Psoas muscle (tissue), 8 donors: ENCODE measurements around the gene IDH3G. TPM values are rescaled to one million over a fixed set of nuclear protein-coding genes. Genes with fewer than 3 reads are reported as not detected.
A peak's percentile ranks its signal among the peaks of the same experiment; 100 is the strongest.
"Not testable (repeated sequence)": the region's sequence is repeated elsewhere in the genome, so short reads cannot be mapped to it uniquely, and the experiment has no call there.

ENCODE experiments used
- ATAC-seq, 4 donors: fragments of 200-7000 bp; cut with Tn5 transposase; one replicate each; pipeline ENCODE4 v1.9.1; 2020; ENCODE audit warnings: moderate library complexity in 3 of 4, mild to moderate bottlenecking in 2 of 4
- DNase-seq, 2 donors: peaks; one replicate each; pipeline ENCODE4 v3.0.0-alpha.2; 2020
- H3K27ac ChIP-seq: fragments of 200-600 bp; one replicate; pipeline ENCODE4 v1.8.0; 2022
- H3K27me3 ChIP-seq, 3 donors: fragments of 200-600 bp in 1 of 3; one replicate each; pipeline versions ENCODE4 v1.6.1 to v1.8.0; 2013 to 2022; ENCODE audit warnings: low read length in 2 of 3, mild to moderate bottlenecking in 2 of 3, moderate library complexity in 1 of 3; ENCODE audit not compliant: insufficient read depth in 3 of 3
- H3K36me3 ChIP-seq, 2 donors: fragments of 200-600 bp in 1 of 2; one replicate each; pipeline versions ENCODE4 v1.6.1 to v1.8.0; 2013 to 2022; ENCODE audit warnings: low read depth in 1 of 2, mild to moderate bottlenecking in 1 of 2, moderate library complexity in 1 of 2; ENCODE audit not compliant: insufficient read depth in 1 of 2
- H3K4me1 ChIP-seq: fragments of 200-600 bp; one replicate; pipeline ENCODE4 v1.8.0; 2022
- H3K4me3 ChIP-seq: fragments of 200-600 bp; one replicate; pipeline ENCODE4 v1.8.0; 2022; ENCODE audit warnings: mild to moderate bottlenecking
- H3K9me3 ChIP-seq: fragments of 200-600 bp; one replicate; pipeline ENCODE4 v1.8.0; 2022
- WGBS, 3 donors: extraction: QIAGEN DNeasy Blood & Tissue Kit; methylation state at CpG; one replicate each; pipeline versions ENCODE4 v1.1.6 to v1.1.7; 2013; 5-methylcytosine and 5-hydroxymethylcytosine counted together
- intact Hi-C, 2 donors: fragments of 100-400 bp; cut with DNase I; formaldehyde crosslinking; loops; one replicate each; pipeline versions ENCODE4 v1.11.0 to v1.14.2; 2022
- polyA plus RNA-seq, 3 donors: library from polyadenylated mRNA; stranded (reverse); fragments of 200-250 nt; gene quantifications; one replicate each; pipeline ENCODE4 v1.2.3, GENCODE V29; 2013
- total RNA-seq, 4 donors: library from RNA; stranded (reverse); fragmentation: NEBNext Ultra II Directional in 2 of 4; extraction: Animal tissue kit (Norgen Biotek cat#: 25700) in 2 of 4; gene quantifications; one replicate each; pipeline versions ENCODE4 v1.2.1 to v1.2.4, GENCODE V29; 2021 to 2023
- TF ChIP-seq, protein P1 (sequence below): fragments of 200-600 bp; IDR thresholded peaks from one replicate; pipeline ENCODE4 v1.8.0; 2022; ENCODE audit warnings: antibody characterized with exemption
- donor health status: healthy with polysubstance abuse.
- donor health status: DM: no; HTN: no; CAD: no; lungs with moderate emphysema.
- donor health status: Bipolar disorder and iron deficiency.
- donor health status: healthy.
- donor health status: DM: yes; HTN: yes; CAD: no.
- donor health status: DM: no; HTN: no; CAD: no.
- donor health status: DM: no; HTN: no; CAD: no.
- donor health status: DM: yes; HTN: yes; CAD: no.

The IDH3G gene
- total and polyA plus RNA-seq, 7 donors, result 25.0 to 56.9 (median 50.5) TPM

DNA sequence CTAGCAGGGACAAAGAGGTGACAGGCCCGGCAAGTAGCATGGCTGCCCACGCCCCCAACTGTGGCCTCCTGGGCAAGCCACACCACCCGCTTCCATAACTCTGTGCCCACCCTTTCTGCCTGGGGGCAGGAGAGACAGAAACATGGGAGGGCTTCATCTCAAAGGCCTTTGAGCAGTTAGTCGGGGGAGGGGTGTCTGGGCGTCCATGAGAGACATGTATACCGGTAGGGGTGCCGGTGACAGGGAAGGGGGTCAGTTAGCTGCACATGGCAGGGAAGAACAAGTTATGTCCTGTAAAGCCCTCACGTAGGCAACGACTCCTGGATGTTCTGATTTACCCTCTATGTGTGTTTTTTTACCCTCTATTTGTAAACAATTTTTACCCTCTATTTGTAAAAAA lies 26.9 kb upstream of the IDH3G start:
- Histone ChIP-seq H3K27ac (no peak overlapping the region), H3K4me1 (no peaks in the 10 kb centered on the region), H3K4me3 (no peak overlapping the region), H3K36me3 (no peaks in the 10 kb centered on the region), H3K27me3 (peaks cover 0 to 30% (median 2%) of the 10 kb centered on the region in 3 donors), H3K9me3 (no peaks in the 10 kb centered on the region)
- TF ChIP-seq, protein P1, sequence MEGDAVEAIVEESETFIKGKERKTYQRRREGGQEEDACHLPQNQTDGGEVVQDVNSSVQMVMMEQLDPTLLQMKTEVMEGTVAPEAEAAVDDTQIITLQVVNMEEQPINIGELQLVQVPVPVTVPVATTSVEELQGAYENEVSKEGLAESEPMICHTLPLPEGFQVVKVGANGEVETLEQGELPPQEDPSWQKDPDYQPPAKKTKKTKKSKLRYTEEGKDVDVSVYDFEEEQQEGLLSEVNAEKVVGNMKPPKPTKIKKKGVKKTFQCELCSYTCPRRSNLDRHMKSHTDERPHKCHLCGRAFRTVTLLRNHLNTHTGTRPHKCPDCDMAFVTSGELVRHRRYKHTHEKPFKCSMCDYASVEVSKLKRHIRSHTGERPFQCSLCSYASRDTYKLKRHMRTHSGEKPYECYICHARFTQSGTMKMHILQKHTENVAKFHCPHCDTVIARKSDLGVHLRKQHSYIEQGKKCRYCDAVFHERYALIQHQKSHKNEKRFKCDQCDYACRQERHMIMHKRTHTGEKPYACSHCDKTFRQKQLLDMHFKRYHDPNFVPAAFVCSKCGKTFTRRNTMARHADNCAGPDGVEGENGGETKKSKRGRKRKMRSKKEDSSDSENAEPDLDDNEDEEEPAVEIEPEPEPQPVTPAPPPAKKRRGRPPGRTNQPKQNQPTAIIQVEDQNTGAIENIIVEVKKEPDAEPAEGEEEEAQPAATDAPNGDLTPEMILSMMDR, result no peak
- ATAC-seq (no peak), DNase-seq (no peak)
- 85 to 98% (median 95%) methylated on average over 7 to 9 of the region's 9 CpGs for WGBS, 3 donors
- intact Hi-C loops, result no loop called here

DNA sequence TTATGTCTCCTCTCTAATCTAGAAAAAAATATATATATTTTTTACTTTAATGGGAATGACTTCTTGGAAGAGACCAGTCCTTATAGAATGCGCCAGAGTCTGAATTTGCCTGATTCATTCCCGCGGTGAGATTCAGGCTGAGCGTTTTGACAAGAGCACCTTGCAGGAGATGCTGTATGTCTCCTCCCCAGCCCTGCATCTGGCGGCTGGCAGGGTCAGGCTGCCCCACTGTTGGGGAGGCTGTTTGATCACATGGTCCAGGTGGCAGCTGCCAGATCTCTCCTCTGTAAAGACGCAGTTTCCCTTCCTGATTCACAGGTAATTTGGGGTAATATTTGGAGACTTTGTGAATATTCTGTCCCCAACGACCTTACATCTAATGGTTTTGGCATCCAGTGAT lies 26.4 kb upstream of the IDH3G start:
- Histone ChIP-seq H3K9me3 (no peaks in the 10 kb centered on the region), H3K4me3 (no peak overlapping the region), H3K27me3 (peaks cover 0 to 26% (median 2%) of the 10 kb centered on the region in 3 donors), H3K4me1 (no peaks in the 10 kb centered on the region), H3K27ac (no peak overlapping the region), H3K36me3 (no peaks in the 10 kb centered on the region)
- intact Hi-C loops, result no loop called here
- ATAC-seq, result no peak
- DNase-seq, result no peak
- WGBS, 3 donors, result 81 to 94% (median 84%) methylated on average over 7 of the region's 7 CpGs
- TF ChIP-seq, protein P1, result no peak

DNA sequence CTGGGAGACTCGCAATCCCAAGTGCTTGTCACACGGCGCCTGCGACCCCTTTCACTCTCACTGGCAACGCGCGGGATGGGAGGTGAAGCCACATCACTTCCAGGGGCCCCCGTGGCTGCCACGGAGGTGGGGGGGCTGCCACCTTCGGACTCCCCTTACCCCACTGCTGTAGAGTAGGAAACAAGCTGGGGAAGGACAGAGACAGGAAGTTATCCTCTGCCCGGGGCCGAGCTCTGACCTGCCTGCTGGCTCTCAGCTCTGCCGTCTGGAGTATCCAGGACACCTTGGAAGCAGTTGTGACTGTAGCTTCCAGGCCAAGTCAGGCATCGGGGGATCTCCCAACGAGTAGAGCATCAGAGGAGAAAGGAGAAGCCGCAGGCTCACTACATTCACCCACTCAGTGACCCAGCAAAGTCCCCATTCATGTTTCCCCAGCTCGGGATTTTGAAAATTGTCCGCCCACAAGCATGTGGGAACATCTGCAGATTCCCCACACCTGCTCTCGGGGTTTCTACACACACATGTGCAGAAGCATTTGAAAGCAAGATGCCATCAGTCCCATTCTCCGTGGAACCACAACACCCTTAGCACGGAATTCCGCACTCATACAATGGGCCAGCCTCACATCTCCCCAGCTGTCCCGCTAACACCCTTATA lies 25.3 kb upstream of the IDH3G start:
- Histone ChIP-seq H3K27me3 (peaks cover 0 to 27% (median 2%) of the 10 kb centered on the region in 3 donors), H3K27ac (no peak overlapping the region), H3K36me3 (no peaks in the 10 kb centered on the region), H3K4me3 (peak overlapping the region; percentile 62), H3K9me3 (no peaks in the 10 kb centered on the region), H3K4me1 (no peaks in the 10 kb centered on the region)
- TF ChIP-seq, protein P1, result no peak
- peak in 2 of 4 donors; percentile 13 to 21 for ATAC-seq
- 30 to 43% (median 33%) methylated on average over 21 to 23 of the region's 23 CpGs for WGBS, 3 donors
- DNase-seq, result peak in 1 of 2 donors; percentile 11
- intact Hi-C loops, result no loop called here

DNA sequence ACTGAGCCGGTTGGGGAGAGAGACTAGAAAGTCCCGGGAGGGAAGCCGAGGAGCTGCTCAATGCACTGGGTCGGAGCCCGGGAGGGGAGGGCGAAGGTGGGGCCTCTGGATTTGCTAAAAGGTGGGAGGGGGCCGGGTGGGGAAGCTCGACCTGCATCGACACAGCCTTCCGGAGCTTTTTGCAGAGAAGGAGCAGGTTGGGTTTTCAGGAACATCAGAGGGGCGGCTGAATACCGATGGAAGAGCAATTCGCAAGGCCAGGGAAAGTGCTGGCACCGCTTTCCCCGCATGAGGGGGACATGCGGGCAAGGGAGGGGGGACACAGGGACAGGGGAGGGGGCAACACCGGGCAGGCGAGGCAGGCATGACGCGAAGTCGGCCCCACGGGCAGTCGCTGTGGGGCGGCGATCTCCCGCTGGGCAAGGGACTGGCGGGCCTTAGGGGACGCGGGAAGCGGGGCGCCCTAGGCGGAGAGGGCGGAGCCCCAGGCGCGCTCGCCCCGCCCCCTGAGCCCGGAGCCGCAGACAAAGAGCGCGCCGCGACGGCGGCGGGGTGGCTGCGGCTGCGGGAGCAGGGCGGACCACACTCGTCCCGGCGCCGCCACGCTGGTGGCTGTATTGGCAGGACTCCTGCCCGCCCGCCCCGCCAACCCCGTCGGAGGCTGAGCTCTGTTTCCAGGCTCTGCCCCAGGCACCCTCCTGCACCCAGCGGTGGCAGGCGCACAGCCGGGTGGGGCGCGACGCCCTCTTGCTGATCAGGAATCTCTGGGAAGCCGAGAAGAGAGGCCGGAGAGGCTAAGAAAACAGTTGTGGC lies 24.6 kb upstream of the IDH3G start:
- Histone ChIP-seq H3K27ac (no peak overlapping the region), H3K36me3 (no peaks in the 10 kb centered on the region), H3K9me3 (no peaks in the 10 kb centered on the region), H3K27me3 (peaks cover 0 to 23% (median 2%) of the 10 kb centered on the region in 3 donors), H3K4me1 (no peaks in the 10 kb centered on the region), H3K4me3 (peak overlapping the region; percentile 62)
- intact Hi-C loops, result no loop called here
- ATAC-seq (peak; percentile 58 to 81 (median 79)), DNase-seq (peak; percentile 31 to 61)
- 8 to 21% (median 18%) methylated on average over 12 to 65 of the region's 67 CpGs for WGBS, 3 donors
- TF ChIP-seq, protein P1, result no peak

DNA sequence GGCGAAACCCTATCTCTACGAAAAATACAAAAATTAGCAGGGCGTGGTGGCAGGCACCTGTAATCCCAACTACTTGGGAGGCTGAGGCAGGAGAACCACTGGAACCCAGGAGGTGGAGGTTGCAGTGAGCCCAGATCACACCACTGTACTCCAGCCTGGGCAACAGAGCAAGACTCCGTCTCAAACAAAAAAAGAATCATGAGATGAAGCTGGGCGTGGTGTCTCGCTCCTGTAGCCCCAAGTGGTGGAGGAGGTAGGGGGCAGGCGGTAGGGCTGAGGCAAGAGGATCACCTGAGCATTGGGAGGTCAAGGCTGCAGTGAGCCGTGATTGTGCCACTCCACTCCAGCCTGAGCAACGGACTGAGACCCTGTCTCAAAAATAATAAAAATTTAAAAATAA lies 23.9 kb upstream of the IDH3G start:
- ATAC-seq, H3K36me3 ChIP-seq, intact Hi-C loops, H3K27ac ChIP-seq, H3K9me3 ChIP-seq, DNase-seq, H3K4me3 ChIP-seq, H3K4me1 ChIP-seq: not testable (repeated sequence)
- 89 to 95% (median 94%) methylated on average over 9 of the region's 9 CpGs for WGBS, 3 donors
- H3K27me3 ChIP-seq, result peaks cover 0 to 20% (median 2%) of the 10 kb centered on the region in 3 donors
